ENCODE results near the gene AQP12A.

AQP12A gene

GRCh38 chr2:240707043-240707756 is 15.5 kb downstream of the AQP12A start:
- no peak for DNase-seq (ENCODE audit: low spot score)

- no peak for DNase-seq (ENCODE audit: low spot score)
Measured at GRCh38 chr2:240707821-240708220, 16.2 kb downstream of the AQP12A start.

GRCh38 chr2:240708457-240708856 is 16.8 kb downstream of the AQP12A start:
- DNase-seq (ENCODE audit: low spot score) = no peak

- DNase-seq (ENCODE audit: low spot score) = no peak
Measured at GRCh38 chr2:240711296-240711695, 19.6 kb downstream of the AQP12A start.

- no peak for DNase-seq (ENCODE audit: low spot score)
Measured at GRCh38 chr2:240711701-240712100, 20.0 kb downstream of the AQP12A start.

- no peak for DNase-seq (ENCODE audit: low spot score)
Measured at GRCh38 chr2:240712121-240712520, 20.5 kb downstream of the AQP12A start.

- no peak for DNase-seq (ENCODE audit: low spot score)
Measured at GRCh38 chr2:240713071-240713927, 21.6 kb downstream of the AQP12A start.

GRCh38 chr2:240713928-240714746 is 22.5 kb downstream of the AQP12A start:
- peak; percentile 50 for DNase-seq (ENCODE audit: low spot score)

- DNase-seq (ENCODE audit: low spot score) = peak; percentile 53
Measured at GRCh38 chr2:240714747-240715725, 23.4 kb downstream of the AQP12A start.

GRCh38 chr2:240716130-240716798 is 24.6 kb downstream of the AQP12A start:
- no peak for DNase-seq (ENCODE audit: low spot score)

- no peak for DNase-seq (ENCODE audit: low spot score)
Measured at GRCh38 chr2:240717181-240717641, 25.5 kb downstream of the AQP12A start.

GRCh38 chr2:240717681-240718581 is 26.3 kb downstream of the AQP12A start:
- no peak for DNase-seq (ENCODE audit: low spot score)

GRCh38 chr2:240718896-240719490 is 27.3 kb downstream of the AQP12A start:
- no peak for DNase-seq (ENCODE audit: low spot score)

GRCh38 chr2:240719676-240720545 is 28.2 kb downstream of the AQP12A start:
- no peak for DNase-seq (ENCODE audit: low spot score)

- DNase-seq (ENCODE audit: low spot score) = no peak
Measured at GRCh38 chr2:240720686-240721595, 29.3 kb downstream of the AQP12A start.

GRCh38 chr2:240721596-240722180 is 30.0 kb downstream of the AQP12A start:
- DNase-seq (ENCODE audit: low spot score) = no peak

- DNase-seq (ENCODE audit: low spot score) = no peak
Measured at GRCh38 chr2:240722376-240722775, 30.7 kb downstream of the AQP12A start.
